ENCODE results near the gene LGALS9. TPM values are rescaled to one million over a fixed set of nuclear protein-coding genes. Genes with fewer than 3 reads are reported as not detected.
A peak's percentile ranks its signal among the peaks of the same experiment; 100 is the strongest.
"Not testable (repeated sequence)": the region's sequence is repeated elsewhere in the genome, so short reads cannot be mapped to it uniquely, and the experiment has no call there.

LGALS9 gene
- total RNA-seq, 3 donors from 2014 or later: 217 to 573 (median 482) TPM

GRCh38 chr17:27623614-27624013 is 7.4 kb upstream of the LGALS9 start:
- peaks cover 11% of the 10 kb centered on the region for H3K4me1 ChIP-seq (ENCODE audit: low read depth)
- intact Hi-C loops (cut with DNase I, micrococcal nuclease): no loop called here
- DNase-seq: peak in 2 of 3 donors; percentile 48
- ATAC-seq: peak; percentile 63
- no peaks in the 10 kb centered on the region for H3K9me3 ChIP-seq
- no peaks in the 10 kb centered on the region for H3K36me3 ChIP-seq (ENCODE audit: low read depth)
- no peak overlapping the region for H3K4me3 ChIP-seq
- no peak for TF ChIP-seq CTCF (IDR thresholded peaks at IDR 0.05)

- Histone ChIP-seq H3K36me3 (ENCODE audit: low read depth) (no peaks in the 10 kb centered on the region), H3K4me1 (ENCODE audit: low read depth) (peaks cover 11% of the 10 kb centered on the region), H3K4me3 (no peak overlapping the region), H3K9me3 (no peaks in the 10 kb centered on the region)
- peak in 1 of 3 donors; percentile 19 for DNase-seq
- intact Hi-C loops (cut with DNase I, micrococcal nuclease): no loop called here
- no peak for TF ChIP-seq CTCF (IDR thresholded peaks at IDR 0.05)
- no peak for ATAC-seq
Observed at GRCh38 chr17:27624539-27624938, 6.4 kb upstream of the LGALS9 start.

DNA sequence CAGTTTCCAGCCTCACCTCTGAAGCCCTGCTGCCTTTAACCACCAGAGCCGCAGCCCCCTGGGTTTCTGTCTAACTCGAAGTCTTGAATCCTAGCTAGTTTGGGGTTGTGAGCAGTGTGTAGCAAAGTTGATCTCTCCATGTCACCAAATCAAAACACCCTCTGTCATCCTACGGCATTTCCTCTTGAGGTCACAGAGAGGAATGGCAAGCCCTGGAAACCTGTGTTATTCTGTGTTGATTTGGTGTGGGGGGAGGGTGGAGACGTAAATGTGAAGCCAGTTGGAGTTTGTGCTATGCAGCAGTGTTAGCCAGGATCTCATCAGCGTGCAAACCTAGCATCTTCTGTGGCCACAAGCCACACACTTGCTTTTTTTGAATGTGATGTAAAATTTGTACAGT is 5.1 kb upstream of the LGALS9 start:
- no peak for TF ChIP-seq CTCF (IDR thresholded peaks at IDR 0.05)
- DNase-seq (no peak), ATAC-seq (no peak)
- Histone ChIP-seq H3K9me3 (no peaks in the 10 kb centered on the region), H3K4me1 (ENCODE audit: low read depth) (peaks cover 17% of the 10 kb centered on the region), H3K4me3 (no peak overlapping the region), H3K36me3 (ENCODE audit: low read depth) (no peaks in the 10 kb centered on the region)
- intact Hi-C loops (cut with DNase I, micrococcal nuclease): no loop called here

GRCh38 chr17:27627514-27627913 is 3.5 kb upstream of the LGALS9 start:
- no peak for ATAC-seq
- peaks cover 14% of the 10 kb centered on the region for H3K4me1 ChIP-seq (ENCODE audit: low read depth)
- no peaks in the 10 kb centered on the region for H3K36me3 ChIP-seq (ENCODE audit: low read depth)
- peak in 1 of 3 donors; percentile 25 for DNase-seq
- intact Hi-C loops (cut with DNase I, micrococcal nuclease): no loop called here
- no peak for TF ChIP-seq CTCF (IDR thresholded peaks at IDR 0.05)
- H3K4me3 ChIP-seq: no peak overlapping the region
- H3K9me3 ChIP-seq: no peaks in the 10 kb centered on the region

DNA sequence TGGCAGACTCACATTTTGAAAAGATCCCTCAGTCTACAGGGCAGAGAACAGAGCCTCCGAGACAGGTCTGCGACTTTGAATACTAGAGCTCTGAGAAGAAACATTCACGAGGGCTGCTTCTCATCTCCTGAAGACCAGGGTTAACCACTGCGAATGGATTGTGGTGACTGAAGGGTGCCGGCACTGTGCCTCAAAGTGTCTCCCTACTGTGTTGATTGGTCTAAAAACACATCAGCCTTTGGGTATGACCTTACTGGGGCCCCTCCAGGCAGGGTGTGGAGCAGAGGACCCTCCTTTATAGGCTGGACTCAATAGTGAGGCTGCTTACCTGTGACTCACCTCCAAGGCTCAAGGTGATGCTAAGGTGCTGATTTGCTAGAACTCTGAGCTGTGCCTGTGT is 2.6 kb upstream of the LGALS9 start:
- Histone ChIP-seq H3K4me1 (ENCODE audit: low read depth) (peaks cover 18% of the 10 kb centered on the region), H3K36me3 (ENCODE audit: low read depth) (no peaks in the 10 kb centered on the region), H3K4me3 (no peak overlapping the region), H3K9me3 (no peaks in the 10 kb centered on the region)
- no peak for TF ChIP-seq CTCF (IDR thresholded peaks at IDR 0.05)
- intact Hi-C loops (cut with DNase I, micrococcal nuclease): no loop called here
- no peak for DNase-seq
- ATAC-seq: no peak

DNA sequence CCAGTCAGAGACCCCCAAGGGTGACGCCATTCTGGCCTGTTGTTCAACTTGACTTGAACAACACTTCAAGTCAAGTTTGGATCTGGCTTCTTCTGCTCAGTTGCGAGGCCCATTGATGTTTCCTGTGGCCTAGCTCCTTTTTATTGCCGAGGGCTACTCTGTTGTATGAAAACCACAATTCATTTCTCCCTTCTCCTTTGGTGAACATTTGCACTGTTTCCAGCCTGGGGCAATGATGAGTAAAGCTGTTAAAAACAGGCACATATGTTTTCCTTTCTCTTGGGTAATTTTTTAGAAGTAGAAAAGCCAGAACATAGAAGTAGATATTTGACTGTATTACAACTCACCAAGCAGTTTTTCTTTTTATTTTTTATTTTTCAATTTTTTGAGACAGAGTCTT is 1.7 kb upstream of the LGALS9 start:
- H3K36me3 ChIP-seq (ENCODE audit: low read depth); ATAC-seq; intact Hi-C loops (cut with DNase I, micrococcal nuclease): not testable (repeated sequence)

More for the DNA sequence above, 1.7 kb upstream of the LGALS9 start:
- not testable (repeated sequence) for H3K9me3 ChIP-seq, DNase-seq, H3K4me3 ChIP-seq
- peaks cover 27% of the 10 kb centered on the region for H3K4me1 ChIP-seq (ENCODE audit: low read depth)
